KMS-11 (cell line): ENCODE results near the gene LCLAT1.

ENCODE experiments used
- H2AFZ ChIP-seq: fragments of 200-600 bp; sonication (generic); 2 replicates; pipeline ENCODE4 v1.6.1; 2016; ENCODE audit warnings: antibody characterized with exemption, mixed run types, low read depth
- H3K27ac ChIP-seq: fragments of 200-600 bp; sonication (generic); 2 replicates; pipeline ENCODE4 v1.6.1; 2016; ENCODE audit warnings: mild to moderate bottlenecking, mixed run types
- H3K27me3 ChIP-seq: fragments of 200-600 bp; sonication (generic); 2 replicates; pipeline ENCODE4 v1.6.1; 2017; ENCODE audit warnings: mild to moderate bottlenecking, low read depth, mixed run types, moderate library complexity; ENCODE audit not compliant: insufficient read depth
- H3K36me3 ChIP-seq: fragments of 200-600 bp; sonication (generic); 2 replicates; pipeline ENCODE4 v1.6.1; 2017; ENCODE audit warnings: mild to moderate bottlenecking, mixed run types; ENCODE audit not compliant: insufficient read depth
- H3K4me1 ChIP-seq: fragments of 200-600 bp; sonication (generic); 2 replicates; pipeline ENCODE4 v1.6.1; 2016; ENCODE audit warnings: mild to moderate bottlenecking, low read depth, mixed run types; ENCODE audit not compliant: poor library complexity, severe bottlenecking
- H3K4me2 ChIP-seq: fragments of 200-600 bp; sonication (generic); 2 replicates; pipeline ENCODE4 v1.7.0; 2016; ENCODE audit warnings: mild to moderate bottlenecking, mixed run types
- H3K4me3 ChIP-seq: fragments of 200-600 bp; sonication (generic); IDR thresholded peaks from 2 replicates; pipeline ENCODE4 v1.6.1; 2017; ENCODE audit warnings: low read depth, low read length, mixed read lengths; ENCODE audit not compliant: insufficient read depth
- H3K79me2 ChIP-seq: fragments of 200-600 bp; sonication (generic); 2 replicates; pipeline ENCODE4 v1.6.1; 2016; ENCODE audit warnings: low read depth, mixed run types; ENCODE audit not compliant: insufficient read depth
- H3K9ac ChIP-seq: fragments of 200-600 bp; sonication (generic); 2 replicates; pipeline ENCODE4 v1.6.1; 2016; ENCODE audit warnings: mild to moderate bottlenecking, mixed run types
- H4K20me1 ChIP-seq: fragments of 200-600 bp; sonication (generic); 2 replicates; pipeline ENCODE4 v1.6.1; 2016; ENCODE audit warnings: mild to moderate bottlenecking, mixed run types; ENCODE audit not compliant: insufficient read depth
- TF ChIP-seq, protein P1 (sequence below): fragments of 200-600 bp; sonication (generic); conservative IDR thresholded peaks from 2 replicates; pipeline ENCODE4 v1.6.1; 2017; ENCODE audit warnings: low read depth, mild to moderate bottlenecking, antibody characterized with exemption, low read length, moderate library complexity, mixed read lengths

LCLAT1 gene

DNA sequence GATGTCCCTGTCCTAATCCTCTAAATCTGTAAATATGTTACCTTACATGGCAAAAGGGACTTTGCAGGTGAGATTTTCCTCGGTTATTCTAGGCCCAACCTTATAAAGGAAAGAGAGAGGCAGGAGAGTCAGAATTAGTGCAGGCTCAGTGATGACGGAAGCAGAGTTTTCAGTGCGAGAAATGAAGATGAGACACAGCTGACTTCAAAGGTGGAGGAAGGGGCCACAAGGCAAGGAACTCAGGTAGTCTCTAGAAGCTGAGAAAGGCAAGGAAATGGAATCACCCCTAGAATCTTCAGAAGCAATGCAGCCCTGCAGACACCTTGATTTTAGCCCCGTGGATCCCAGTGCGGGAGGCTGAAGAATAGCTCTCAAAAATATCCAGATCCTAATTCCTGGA is 7.2 kb upstream of the LCLAT1 start:
- Histone ChIP-seq H3K9ac (no peak overlapping the region), H4K20me1 (no peaks in the 10 kb centered on the region), H3K79me2 (no peaks in the 10 kb centered on the region), H3K4me3 (no peak overlapping the region), H3K27ac (no peak overlapping the region), H3K4me1 (no peaks in the 10 kb centered on the region), H3K4me2 (no peak overlapping the region), H3K36me3 (no peaks in the 10 kb centered on the region), H2AFZ (no peak overlapping the region), H3K27me3 (no peaks in the 10 kb centered on the region)
- TF ChIP-seq, protein P1, sequence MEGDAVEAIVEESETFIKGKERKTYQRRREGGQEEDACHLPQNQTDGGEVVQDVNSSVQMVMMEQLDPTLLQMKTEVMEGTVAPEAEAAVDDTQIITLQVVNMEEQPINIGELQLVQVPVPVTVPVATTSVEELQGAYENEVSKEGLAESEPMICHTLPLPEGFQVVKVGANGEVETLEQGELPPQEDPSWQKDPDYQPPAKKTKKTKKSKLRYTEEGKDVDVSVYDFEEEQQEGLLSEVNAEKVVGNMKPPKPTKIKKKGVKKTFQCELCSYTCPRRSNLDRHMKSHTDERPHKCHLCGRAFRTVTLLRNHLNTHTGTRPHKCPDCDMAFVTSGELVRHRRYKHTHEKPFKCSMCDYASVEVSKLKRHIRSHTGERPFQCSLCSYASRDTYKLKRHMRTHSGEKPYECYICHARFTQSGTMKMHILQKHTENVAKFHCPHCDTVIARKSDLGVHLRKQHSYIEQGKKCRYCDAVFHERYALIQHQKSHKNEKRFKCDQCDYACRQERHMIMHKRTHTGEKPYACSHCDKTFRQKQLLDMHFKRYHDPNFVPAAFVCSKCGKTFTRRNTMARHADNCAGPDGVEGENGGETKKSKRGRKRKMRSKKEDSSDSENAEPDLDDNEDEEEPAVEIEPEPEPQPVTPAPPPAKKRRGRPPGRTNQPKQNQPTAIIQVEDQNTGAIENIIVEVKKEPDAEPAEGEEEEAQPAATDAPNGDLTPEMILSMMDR: no peak

DNA sequence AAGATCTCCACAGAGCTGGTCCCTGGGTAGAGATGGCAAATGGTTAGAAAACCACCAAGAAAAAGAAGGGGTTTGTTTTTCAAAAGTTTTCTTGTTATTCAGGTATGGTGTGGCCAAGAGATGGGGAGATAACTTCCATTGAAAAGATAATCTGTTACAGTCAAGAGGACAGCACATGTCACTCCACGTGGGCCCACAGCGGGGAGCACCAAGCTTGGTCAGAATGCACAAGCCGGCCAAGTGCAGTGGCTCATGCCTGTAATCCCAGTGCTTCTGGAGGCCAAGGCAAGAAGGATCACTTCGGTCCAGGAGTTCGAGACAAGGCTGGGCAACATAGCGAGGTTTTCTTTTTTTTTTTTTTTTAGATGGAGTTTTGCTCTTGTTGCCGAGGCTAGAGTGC is 6.0 kb upstream of the LCLAT1 start:
- Histone ChIP-seq H3K9ac (no peak overlapping the region), H3K27ac (no peak overlapping the region), H3K4me3 (no peak overlapping the region), H3K4me2 (no peak overlapping the region), H3K27me3 (no peaks in the 10 kb centered on the region), H2AFZ (no peak overlapping the region), H3K36me3 (no peaks in the 10 kb centered on the region), H3K4me1 (peaks cover under 1% of the 10 kb centered on the region), H4K20me1 (no peaks in the 10 kb centered on the region), H3K79me2 (no peaks in the 10 kb centered on the region)
- TF ChIP-seq, protein P1: no peak

DNA sequence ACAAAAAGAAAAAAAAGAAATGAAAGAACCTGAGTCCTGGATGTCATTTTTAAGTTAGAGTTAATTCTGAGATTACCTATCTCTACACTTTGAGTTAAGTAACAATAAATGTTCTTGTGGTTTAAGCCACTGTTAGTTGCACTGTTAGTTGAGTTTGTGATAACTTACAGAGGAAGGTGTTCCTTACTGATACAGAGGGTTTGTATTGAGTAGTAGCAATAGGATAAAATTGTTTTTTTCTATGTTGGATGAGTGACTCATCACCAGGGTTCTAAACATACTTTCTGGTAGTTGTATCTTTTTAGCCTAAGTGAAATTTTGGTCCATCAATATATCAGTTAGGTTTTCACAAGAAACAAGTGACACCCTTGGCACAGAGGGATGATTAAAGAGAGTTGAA is 4.0 kb upstream of the LCLAT1 start:
- Histone ChIP-seq H3K4me1 (peaks cover 13% of the 10 kb centered on the region), H2AFZ (no peak overlapping the region)
- TF ChIP-seq, protein P1: no peak

DNA sequence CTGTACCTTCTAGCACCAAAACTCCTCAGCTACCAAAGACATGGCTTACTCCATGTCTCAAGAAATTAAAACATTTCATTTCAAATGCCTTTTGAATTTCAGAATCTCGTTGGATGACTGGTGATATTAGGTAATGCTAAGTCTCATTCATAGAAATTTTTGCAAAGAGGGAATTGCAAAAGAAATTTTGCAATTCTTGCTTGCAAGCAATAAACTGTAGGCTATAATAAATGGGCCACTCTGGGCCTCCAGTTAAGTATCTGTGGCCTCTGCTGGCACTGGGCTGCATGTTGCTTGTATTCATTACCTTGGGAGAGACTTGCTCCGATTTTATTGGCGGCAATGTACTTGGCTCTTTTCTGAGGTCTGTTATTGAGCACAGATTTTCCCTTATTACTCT is 2.8 kb upstream of the LCLAT1 start:
- TF ChIP-seq, protein P1: no peak
- no peaks in the 10 kb centered on the region for H3K27me3 ChIP-seq
- no peak overlapping the region for H3K9ac ChIP-seq
- H3K27ac ChIP-seq: no peak overlapping the region
- no peak overlapping the region for H2AFZ ChIP-seq
- H3K79me2 ChIP-seq: peaks cover 18% of the 10 kb centered on the region; the same call in 1 of the 2 replicates
- H3K36me3 ChIP-seq: no peaks in the 10 kb centered on the region
- peaks cover 22% of the 10 kb centered on the region for H3K4me1 ChIP-seq
- H4K20me1 ChIP-seq: no peaks in the 10 kb centered on the region
- H3K4me2 ChIP-seq: no peak overlapping the region
- H3K4me3 ChIP-seq: no peak overlapping the region

More for the DNA sequence above, 4.0 kb upstream of the LCLAT1 start:
- Histone ChIP-seq H3K27ac (no peak overlapping the region), H3K36me3 (no peaks in the 10 kb centered on the region), H3K79me2 (peaks cover 9% of the 10 kb centered on the region; the same call in 1 of the 2 replicates), H4K20me1 (no peaks in the 10 kb centered on the region), H3K27me3 (no peaks in the 10 kb centered on the region), H3K9ac (no peak overlapping the region), H3K4me3 (no peak overlapping the region), H3K4me2 (no peak overlapping the region)
